Measurements from ENCODE around the gene GPR78. TPM values are rescaled to one million over a fixed set of nuclear protein-coding genes. Genes with fewer than 3 reads are reported as not detected.

Gene GPR78
- total RNA-seq, 1 experiment from 2014 or later: 3.4 TPM

DNA sequence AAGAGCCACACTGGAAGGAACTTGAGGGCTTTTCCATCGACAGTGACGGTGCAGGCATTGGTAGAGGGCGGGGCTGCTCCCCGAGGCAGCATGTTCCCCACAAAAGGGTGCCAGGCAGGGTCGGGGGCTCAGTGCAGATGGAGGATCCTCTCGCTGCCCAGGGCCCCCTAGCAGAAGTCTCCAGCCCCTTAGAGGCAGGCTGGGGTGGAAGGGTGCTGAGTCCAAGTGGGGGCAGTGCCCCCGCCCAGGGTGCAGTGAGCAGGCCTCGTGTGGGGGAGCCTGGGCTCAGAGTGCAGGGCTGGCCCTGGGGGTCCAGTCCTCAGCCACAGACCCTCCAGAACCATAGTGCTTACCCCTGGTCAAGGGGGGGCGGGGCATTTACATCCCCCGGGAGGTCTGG is 21.4 kb downstream of the GPR78 start:
- Histone ChIP-seq H3K27ac (ENCODE audit: insufficient read length, low read depth, low read length) (no peak overlapping the region), H3K4me1 (ENCODE audit: insufficient read depth, low read length) (no peaks in the 10 kb centered on the region), H3K9ac (ENCODE audit: extremely low read depth, insufficient read length, low read length) (no peak overlapping the region), H2BK5ac (ENCODE audit: insufficient read length, low read length) (no peak overlapping the region), H3K14ac (ENCODE audit: insufficient read depth, low read length) (no peak overlapping the region), H3K4ac (ENCODE audit: low read depth, low read length) (no peak overlapping the region), H2BK15ac (ENCODE audit: low read depth, low read length) (no peak overlapping the region), H4K8ac (replicated peaks; ENCODE audit: insufficient read length, low read depth, low read length) (no peak overlapping the region), H3K18ac (ENCODE audit: insufficient read length, low read depth, low read length) (no peak overlapping the region), H3K56ac (ENCODE audit: insufficient read length, low read depth, low read length) (no peak overlapping the region), H4K91ac (ENCODE audit: insufficient read length, low read depth, low read length) (no peak overlapping the region), H2BK120ac (ENCODE audit: low read depth, low read length, poor library complexity, severe bottlenecking) (no peak overlapping the region), H3K4me2 (ENCODE audit: insufficient read depth, insufficient read length, low read length) (no peak overlapping the region), H3K23ac (ENCODE audit: insufficient read length, low read depth, low read length) (no peak overlapping the region), H4K20me1 (ENCODE audit: control insufficient read depth, insufficient read depth, insufficient read length) (no peaks in the 10 kb centered on the region), H3T11ph (ENCODE audit: low read length) (no peak overlapping the region), H4K5ac (ENCODE audit: insufficient read length, low read depth, low read length) (no peak overlapping the region), H2BK20ac (ENCODE audit: low read depth, low read length, poor library complexity, severe bottlenecking) (no peak overlapping the region), H2AFZ (ENCODE audit: low read length) (no peak overlapping the region), H3K27me3 (ENCODE audit: insufficient read depth, low read length) (no peaks in the 10 kb centered on the region), H3K79me2 (ENCODE audit: insufficient read depth, low read length) (no peaks in the 10 kb centered on the region), H2BK12ac (ENCODE audit: insufficient read length, low read depth, low read length) (no peak overlapping the region), H2AK5ac (ENCODE audit: insufficient read length, low read length) (no peak overlapping the region), H3K23me2 (ENCODE audit: insufficient read length, low read depth, low read length, poor library complexity, severe bottlenecking) (no peaks in the 10 kb centered on the region), H3K79me1 (ENCODE audit: insufficient read depth, low read depth, low read length, poor library complexity, severe bottlenecking) (no peaks in the 10 kb centered on the region), H3K9me3 (ENCODE audit: control insufficient read depth, low read depth, low read length) (no peaks in the 10 kb centered on the region)
- Mint-ChIP-seq H3K27ac (peak overlapping the region in 1 of 3 experiments; percentile 14; a peak in 1 of 7 replicates), H3K27me3 (ENCODE audit: low read depth) (no peaks in the 10 kb centered on the region), H3K9me3 (no peaks in the 10 kb centered on the region), H3K4me1 (no peaks in the 10 kb centered on the region; a peak in 1 of 4 replicates), H3K4me3 (no peak overlapping the region), H3K36me3 (ENCODE audit: insufficient read depth in 1 of 3, low read depth in 3 of 3) (peaks cover 0 to 64% (median 37%) of the 10 kb centered on the region in 3 experiments; a peak in 5 of 7 replicates)
- WGBS (ENCODE audit: extremely low coverage, insufficient read length, low lambda C conversion rate): no CpG with 5 or more reads among the region's 10 CpGs
- DNase-seq: no peak
- TF ChIP-seq, protein P1, sequence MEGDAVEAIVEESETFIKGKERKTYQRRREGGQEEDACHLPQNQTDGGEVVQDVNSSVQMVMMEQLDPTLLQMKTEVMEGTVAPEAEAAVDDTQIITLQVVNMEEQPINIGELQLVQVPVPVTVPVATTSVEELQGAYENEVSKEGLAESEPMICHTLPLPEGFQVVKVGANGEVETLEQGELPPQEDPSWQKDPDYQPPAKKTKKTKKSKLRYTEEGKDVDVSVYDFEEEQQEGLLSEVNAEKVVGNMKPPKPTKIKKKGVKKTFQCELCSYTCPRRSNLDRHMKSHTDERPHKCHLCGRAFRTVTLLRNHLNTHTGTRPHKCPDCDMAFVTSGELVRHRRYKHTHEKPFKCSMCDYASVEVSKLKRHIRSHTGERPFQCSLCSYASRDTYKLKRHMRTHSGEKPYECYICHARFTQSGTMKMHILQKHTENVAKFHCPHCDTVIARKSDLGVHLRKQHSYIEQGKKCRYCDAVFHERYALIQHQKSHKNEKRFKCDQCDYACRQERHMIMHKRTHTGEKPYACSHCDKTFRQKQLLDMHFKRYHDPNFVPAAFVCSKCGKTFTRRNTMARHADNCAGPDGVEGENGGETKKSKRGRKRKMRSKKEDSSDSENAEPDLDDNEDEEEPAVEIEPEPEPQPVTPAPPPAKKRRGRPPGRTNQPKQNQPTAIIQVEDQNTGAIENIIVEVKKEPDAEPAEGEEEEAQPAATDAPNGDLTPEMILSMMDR (conservative IDR thresholded peaks at IDR 0.05): no peak
